ENCODE data around the gene SPAG16.

SPAG16 gene

GRCh38 chr2:213678437-213679218 is 394.4 kb downstream of the SPAG16 start:
- TF ChIP-seq FOXM1 (IDR thresholded peaks at IDR 0.05; ENCODE audit: borderline replicate concordance, low read depth) = no peak
- TF ChIP-seq REST (IDR thresholded peaks at IDR 0.05; ENCODE audit: low read depth) = no peak
- TF ChIP-seq NFIC (IDR thresholded peaks at IDR 0.05) = no peak
- no peak for TF ChIP-seq CREB1 (IDR thresholded peaks at IDR 0.05; ENCODE audit: low read depth)
- no peak for TF ChIP-seq TCF12 (IDR thresholded peaks at IDR 0.05; ENCODE audit: low read depth)
- no peak for TF ChIP-seq USF1 (IDR thresholded peaks at IDR 0.05)
- no peak for TF ChIP-seq YY1 (IDR thresholded peaks at IDR 0.05; ENCODE audit: low read depth)
- TF ChIP-seq ZBTB7A (IDR thresholded peaks at IDR 0.05; ENCODE audit: low read depth) = no peak
- TF ChIP-seq TEAD4 (IDR thresholded peaks at IDR 0.05) = no peak
- no peak for TF ChIP-seq EP300 (IDR thresholded peaks at IDR 0.05; ENCODE audit: borderline replicate concordance)
- TF ChIP-seq TAF1 (IDR thresholded peaks at IDR 0.05; ENCODE audit: low read depth) = no peak
- no peak for TF ChIP-seq CEBPB (IDR thresholded peaks at IDR 0.05)
- TF ChIP-seq MAX (IDR thresholded peaks at IDR 0.05) = no peak
- no peak for TF ChIP-seq EGR1 (IDR thresholded peaks at IDR 0.05)
- no peak for TF ChIP-seq RAD21 (IDR thresholded peaks at IDR 0.05; ENCODE audit: low read depth)

- TF ChIP-seq ZBTB7A (IDR thresholded peaks at IDR 0.05; ENCODE audit: low read depth) (no peak), FOXM1 (IDR thresholded peaks at IDR 0.05; ENCODE audit: borderline replicate concordance, low read depth) (no peak), YY1 (IDR thresholded peaks at IDR 0.05; ENCODE audit: low read depth) (no peak), CEBPB (IDR thresholded peaks at IDR 0.05) (no peak), EP300 (IDR thresholded peaks at IDR 0.05; ENCODE audit: borderline replicate concordance) (no peak)
These were observed 395.6 kb downstream of the SPAG16 start for GRCh38 chr2:213679894-213680293.

GRCh38 chr2:213682276-213682675 is 398.0 kb downstream of the SPAG16 start:
- no peak for TF ChIP-seq ZBTB7A (IDR thresholded peaks at IDR 0.05; ENCODE audit: low read depth)
- no peak for TF ChIP-seq USF1 (IDR thresholded peaks at IDR 0.05)
- no peak for TF ChIP-seq NFIC (IDR thresholded peaks at IDR 0.05)
- no peak for TF ChIP-seq TAF1 (IDR thresholded peaks at IDR 0.05; ENCODE audit: low read depth)
- no peak for TF ChIP-seq FOXM1 (IDR thresholded peaks at IDR 0.05; ENCODE audit: borderline replicate concordance, low read depth)
- no peak for TF ChIP-seq YY1 (IDR thresholded peaks at IDR 0.05; ENCODE audit: low read depth)
- TF ChIP-seq EP300 (IDR thresholded peaks at IDR 0.05; ENCODE audit: borderline replicate concordance) = no peak
- TF ChIP-seq EGR1 (IDR thresholded peaks at IDR 0.05) = no peak
- TF ChIP-seq CREB1 (IDR thresholded peaks at IDR 0.05; ENCODE audit: low read depth) = no peak
- TF ChIP-seq REST (IDR thresholded peaks at IDR 0.05; ENCODE audit: low read depth) = no peak
- TF ChIP-seq CEBPB (IDR thresholded peaks at IDR 0.05) = no peak
- TF ChIP-seq TCF12 (IDR thresholded peaks at IDR 0.05; ENCODE audit: low read depth) = no peak
- TF ChIP-seq TEAD4 (IDR thresholded peaks at IDR 0.05) = no peak
- no peak for TF ChIP-seq RAD21 (IDR thresholded peaks at IDR 0.05; ENCODE audit: low read depth)
- TF ChIP-seq MAX (IDR thresholded peaks at IDR 0.05) = no peak

- no peak for TF ChIP-seq TAF1 (IDR thresholded peaks at IDR 0.05; ENCODE audit: low read depth)
- no peak for TF ChIP-seq FOXM1 (IDR thresholded peaks at IDR 0.05; ENCODE audit: borderline replicate concordance, low read depth)
- no peak for TF ChIP-seq NFIC (IDR thresholded peaks at IDR 0.05)
- TF ChIP-seq ZBTB7A (IDR thresholded peaks at IDR 0.05; ENCODE audit: low read depth) = no peak
- no peak for TF ChIP-seq MAX (IDR thresholded peaks at IDR 0.05)
- TF ChIP-seq YY1 (IDR thresholded peaks at IDR 0.05; ENCODE audit: low read depth) = no peak
- TF ChIP-seq USF1 (IDR thresholded peaks at IDR 0.05) = no peak
- TF ChIP-seq TEAD4 (IDR thresholded peaks at IDR 0.05) = no peak
- no peak for TF ChIP-seq EGR1 (IDR thresholded peaks at IDR 0.05)
- TF ChIP-seq CREB1 (IDR thresholded peaks at IDR 0.05; ENCODE audit: low read depth) = no peak
- no peak for TF ChIP-seq RAD21 (IDR thresholded peaks at IDR 0.05; ENCODE audit: low read depth)
- TF ChIP-seq TCF12 (IDR thresholded peaks at IDR 0.05; ENCODE audit: low read depth) = no peak
- no peak for TF ChIP-seq EP300 (IDR thresholded peaks at IDR 0.05; ENCODE audit: borderline replicate concordance)
- TF ChIP-seq CEBPB (IDR thresholded peaks at IDR 0.05) = no peak
- TF ChIP-seq REST (IDR thresholded peaks at IDR 0.05; ENCODE audit: low read depth) = no peak
These were observed 403.9 kb downstream of the SPAG16 start for GRCh38 chr2:213688133-213688532.

All from Ishikawa (cell line).